GM18499 (cell line): Measurements from ENCODE around the gene OR52E5.

Experiments
- ATAC-seq: cut with Tn5 transposase; IDR thresholded peaks from one replicate; pipeline ENCODE4 v1.9.1; 2021; ENCODE audit warnings: moderate number of reproducible peaks; ENCODE audit not compliant: insufficient read depth, unreplicated experiment

The OR52E5 gene

DNA sequence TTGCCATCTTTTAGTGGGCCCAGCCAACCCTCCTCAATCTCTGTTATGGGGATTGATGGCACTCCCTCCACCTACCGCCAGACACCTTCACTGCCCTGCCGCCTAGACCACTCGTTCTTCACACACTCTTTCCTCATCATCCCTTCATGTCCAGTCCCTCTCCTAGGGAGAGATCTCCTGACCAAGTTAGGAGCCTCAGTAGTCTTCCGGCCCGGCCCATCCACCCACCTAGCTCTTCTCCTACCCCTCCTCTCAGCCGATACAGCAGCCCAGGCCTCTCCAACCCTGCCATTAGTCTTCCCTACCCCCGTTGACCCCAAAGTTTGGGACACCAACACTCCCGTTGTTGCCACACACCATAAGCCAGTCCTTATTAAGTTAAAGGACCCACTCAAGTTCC lies 38.1 kb downstream of the OR52E5 start:
- ATAC-seq: no peak

DNA sequence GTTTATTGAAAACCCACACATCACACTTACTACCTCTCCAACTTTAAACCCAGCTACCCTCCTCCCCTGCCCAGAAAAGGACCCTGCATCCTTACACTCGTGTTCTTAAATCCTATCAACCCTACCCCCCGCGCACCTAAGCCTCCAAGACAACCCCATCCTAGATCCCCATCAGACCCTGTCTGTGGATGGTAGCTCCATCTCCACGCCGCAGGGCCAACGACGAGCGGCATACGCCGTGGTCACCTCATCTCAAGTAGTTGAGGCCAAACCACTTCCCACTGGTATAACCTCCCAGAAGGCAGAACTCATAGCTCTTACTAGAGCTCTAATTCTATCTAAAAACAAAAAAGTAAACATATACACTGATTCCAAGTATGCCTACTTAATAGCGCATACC lies 39.7 kb downstream of the OR52E5 start:
- ATAC-seq: no peak

DNA sequence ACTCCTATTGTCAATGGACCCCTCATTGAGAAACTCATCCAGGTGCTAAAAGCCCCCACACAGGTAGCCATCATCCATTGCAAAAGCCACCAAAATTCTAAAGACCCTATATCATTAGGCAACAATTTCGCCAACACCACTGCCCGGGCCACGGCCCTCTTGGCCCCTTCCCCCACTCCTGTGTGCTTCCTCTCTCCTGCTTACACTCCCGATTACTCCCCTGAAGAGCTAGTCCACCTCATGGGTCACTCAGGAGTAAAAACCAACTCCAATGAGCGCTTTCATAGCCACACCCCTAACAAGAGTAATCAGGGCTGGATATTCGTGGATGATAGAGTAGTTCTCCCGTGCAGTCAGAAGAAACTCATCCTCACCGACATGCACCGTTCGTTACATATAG lies 40.1 kb downstream of the OR52E5 start:
- no peak for ATAC-seq

DNA sequence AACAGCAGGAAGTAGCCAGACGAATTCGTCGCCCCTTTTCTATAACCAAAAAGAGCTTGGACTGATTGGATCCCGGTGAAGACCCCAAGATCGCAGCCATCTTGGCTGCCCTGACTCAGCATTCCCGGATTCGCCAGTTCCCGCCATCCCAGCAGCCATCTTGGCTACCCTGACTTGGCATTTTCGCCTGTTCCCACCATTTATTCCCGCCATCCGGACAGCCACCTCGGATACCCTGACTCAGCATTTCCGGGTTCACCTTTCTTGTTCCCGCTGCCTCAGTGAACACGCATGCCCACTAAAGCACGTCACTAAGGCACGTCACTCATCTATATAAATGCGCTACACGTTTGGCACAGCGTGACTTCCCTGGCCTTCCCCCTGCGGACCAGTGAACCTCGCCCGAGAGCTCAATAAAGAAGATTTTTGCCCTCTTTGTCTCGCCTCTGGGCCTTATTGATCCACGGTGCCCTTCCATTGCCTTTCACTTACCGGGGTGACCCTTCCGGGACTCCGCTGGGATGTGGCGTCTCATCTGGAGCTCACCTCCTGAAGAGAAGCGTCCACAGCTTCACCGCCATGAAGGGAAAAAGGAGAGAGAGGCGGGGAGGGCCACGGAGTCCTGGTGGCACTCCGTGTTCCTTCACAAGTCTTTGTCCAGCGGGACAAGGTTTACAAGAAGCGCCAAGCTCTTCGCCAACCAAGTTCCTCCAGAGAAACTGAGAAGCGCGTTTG lies 45.0 kb downstream of the OR52E5 start:
- ATAC-seq: no peak

DNA sequence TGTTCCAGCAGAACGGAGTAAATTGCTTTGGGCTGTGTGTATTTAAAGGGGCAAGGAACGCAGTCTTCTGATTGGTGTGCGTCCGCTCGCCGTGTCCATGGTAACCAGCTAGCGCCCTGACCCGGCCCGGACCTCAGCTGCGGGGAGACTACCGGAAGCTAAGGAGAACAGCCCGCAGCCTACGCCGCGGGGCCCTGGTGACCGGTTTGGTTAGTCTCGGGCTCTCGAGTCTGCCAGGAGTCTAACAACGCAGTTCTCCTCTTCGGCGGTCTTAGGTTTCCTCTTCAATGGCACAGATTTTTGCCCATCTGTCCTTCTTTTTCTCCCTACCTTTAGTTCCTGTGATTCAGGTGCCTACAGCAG lies 45.6 kb downstream of the OR52E5 start:
- ATAC-seq: no peak

DNA sequence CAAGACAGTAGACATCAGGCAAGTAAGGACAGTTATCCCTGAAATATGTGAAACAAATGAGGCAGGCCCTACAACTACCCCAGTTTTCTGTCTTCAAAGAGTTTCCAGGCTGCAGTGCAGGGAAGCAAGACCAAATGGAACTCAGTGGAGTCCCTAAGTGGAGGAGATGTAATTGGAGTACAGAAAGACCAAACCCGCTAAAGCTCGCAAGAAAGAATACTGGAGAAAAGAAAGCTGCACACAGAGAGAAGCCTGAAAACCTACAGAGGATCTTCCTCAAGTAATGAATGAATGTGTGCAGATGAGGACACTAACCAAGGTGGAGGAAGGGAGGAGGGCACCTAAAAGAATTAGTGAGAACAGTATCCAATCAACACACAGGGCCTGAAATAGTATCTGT lies 47.7 kb downstream of the OR52E5 start:
- ATAC-seq: no peak

DNA sequence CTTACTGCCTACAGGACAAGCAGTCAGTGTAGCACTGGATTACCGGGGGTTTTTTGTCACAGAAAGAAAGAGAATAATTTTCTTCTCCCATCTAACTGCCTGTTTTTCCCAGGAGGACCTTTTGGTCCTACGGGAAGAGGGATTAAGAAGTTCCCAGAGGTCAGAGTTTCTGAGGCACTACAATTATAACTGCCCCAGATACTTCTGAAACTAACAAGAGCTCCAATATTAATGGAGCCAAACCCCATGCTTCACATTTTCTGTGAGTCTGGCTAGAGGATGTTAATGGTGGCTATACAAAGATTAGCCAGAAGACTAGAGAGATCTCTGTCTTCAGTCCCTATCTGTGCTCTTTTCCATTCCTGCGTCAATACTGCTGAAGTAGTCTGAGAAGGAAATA lies 48.9 kb downstream of the OR52E5 start, which contains the start of gene OR56A3:
Gene OR56A3 (plus strand): TSS at position 301 of the 400 bp plus-strand sequence. CDS start 5,096 bp downstream, outside the sequence.
- no peak for ATAC-seq
